AG04450 (cell line): ENCODE data around the gene ATP2B2. TPM values are rescaled to one million over a fixed set of nuclear protein-coding genes. Genes with fewer than 3 reads are reported as not detected.

Experiments used
- CTCF ChIA-PET: fragments of 300-600, 350-600 bp; formaldehyde crosslinking; extraction: SDS; loops from one replicate; lab custom pipeline; 2022; ENCODE audit warnings: antibody characterized with exemption, inconsistent platforms; lab: Charles Lee
- POLR2A ChIA-PET: fragments of 350-600 bp; formaldehyde crosslinking; extraction: SDS; loops from one replicate; lab custom pipeline; 2021; ENCODE audit warnings: antibody characterized with exemption, inconsistent platforms; lab: Yijun Ruan, JAX
- DNase-seq: peaks from one replicate; pipeline ENCODE4 v3.0.0-alpha.2; 2011; ENCODE audit warnings: low read depth, low spot score
- H3K27ac ChIP-seq: one replicate; pipeline ENCODE4 v1.5.1; 2012; ENCODE audit warnings: low read depth, low read length, control low read depth
- H3K27me3 ChIP-seq: one replicate; pipeline ENCODE4 v1.6.0; 2012; ENCODE audit warnings: low read length; ENCODE audit not compliant: control insufficient read depth, insufficient read depth
- H3K4me3 ChIP-seq: 2 replicates; pipeline ENCODE4 v1.5.1; 2011; ENCODE audit warnings: mild to moderate bottlenecking, low read depth, low read length, control low read depth
- H3K9me3 ChIP-seq: 2 replicates; pipeline ENCODE4 v1.5.1; 2012; ENCODE audit warnings: low read length; ENCODE audit not compliant: control insufficient read depth, insufficient read depth
- CTCF ChIP-seq: IDR thresholded peaks from 2 replicates; pipeline ENCODE4 v1.5.1; 2011; ENCODE audit warnings: low read depth, low read length, control low read depth, inconsistent platforms
- polyA plus RNA-seq: library from polyadenylated mRNA; depleted of rRNA; stranded (reverse); fragments of >200 nt; gene quantifications from 2 replicates; pipeline ENCODE4 v1.2.3, GENCODE V29; 2011

Gene ATP2B2
- polyA plus RNA-seq, 1 experiment, result 0.01 TPM

GRCh38 chr3:10500717-10501663, 4.4 kb downstream of the ATP2B2 start:
- DNase-seq, result no peak
- ChIA-PET CTCF (no interaction called here), POLR2A (no interaction called here)
- H3K4me3 ChIP-seq, result no peak overlapping the region
- TF ChIP-seq CTCF, result no peak
- no peak overlapping the region for H3K27ac ChIP-seq
- peaks cover 48% of the 10 kb centered on the region for H3K27me3 ChIP-seq
- no peaks in the 10 kb centered on the region; the same call in 1 of the 2 replicates for H3K9me3 ChIP-seq

GRCh38 chr3:10498271-10498670, 7.1 kb downstream of the ATP2B2 start:
- Histone ChIP-seq H3K27ac (no peak overlapping the region), H3K4me3 (no peak overlapping the region), H3K27me3 (peaks cover 36% of the 10 kb centered on the region), H3K9me3 (no peaks in the 10 kb centered on the region)
- POLR2A ChIA-PET, result interaction anchor here (0.7 kb wide), 1 partner anchor 30 kb away, joined by 3 read pairs; no protein-coding TSS in a partner anchor
- CTCF ChIA-PET, result no interaction called here
- TF ChIP-seq CTCF, result no peak
- no peak for DNase-seq

GRCh38 chr3:10497439-10497838, 7.9 kb downstream of the ATP2B2 start:
- DNase-seq, result no peak
- TF ChIP-seq CTCF, result no peak
- Histone ChIP-seq H3K4me3 (no peak overlapping the region), H3K27ac (no peak overlapping the region), H3K27me3 (peaks cover 34% of the 10 kb centered on the region), H3K9me3 (no peaks in the 10 kb centered on the region)
- POLR2A ChIA-PET, result no interaction called here
- CTCF ChIA-PET, result no interaction called here

- no peak for DNase-seq
- CTCF ChIA-PET, result no interaction called here
- POLR2A ChIA-PET, result interaction anchor here (0.6 kb wide), 1 partner anchor 1364 kb away, joined by 3 read pairs; no protein-coding TSS in a partner anchor
Measured at GRCh38 chr3:10496121-10496863, 9.1 kb downstream of the ATP2B2 start.

More at GRCh38 chr3:10496121-10496863, 9.1 kb downstream of the ATP2B2 start:
- no peak for TF ChIP-seq CTCF
- Histone ChIP-seq H3K9me3 (no peaks in the 10 kb centered on the region), H3K27me3 (peaks cover 26% of the 10 kb centered on the region), H3K27ac (no peak overlapping the region), H3K4me3 (no peak overlapping the region)
